Measurements from ENCODE around the gene ULBP1. TPM values are rescaled to one million over a fixed set of nuclear protein-coding genes. Genes with fewer than 3 reads are reported as not detected.
A peak's percentile ranks its signal among the peaks of the same experiment; 100 is the strongest.

ULBP1 gene
- total and polyA plus RNA-seq, 2 donors from 2014 or later = 0.47 to 0.72 TPM

DNA sequence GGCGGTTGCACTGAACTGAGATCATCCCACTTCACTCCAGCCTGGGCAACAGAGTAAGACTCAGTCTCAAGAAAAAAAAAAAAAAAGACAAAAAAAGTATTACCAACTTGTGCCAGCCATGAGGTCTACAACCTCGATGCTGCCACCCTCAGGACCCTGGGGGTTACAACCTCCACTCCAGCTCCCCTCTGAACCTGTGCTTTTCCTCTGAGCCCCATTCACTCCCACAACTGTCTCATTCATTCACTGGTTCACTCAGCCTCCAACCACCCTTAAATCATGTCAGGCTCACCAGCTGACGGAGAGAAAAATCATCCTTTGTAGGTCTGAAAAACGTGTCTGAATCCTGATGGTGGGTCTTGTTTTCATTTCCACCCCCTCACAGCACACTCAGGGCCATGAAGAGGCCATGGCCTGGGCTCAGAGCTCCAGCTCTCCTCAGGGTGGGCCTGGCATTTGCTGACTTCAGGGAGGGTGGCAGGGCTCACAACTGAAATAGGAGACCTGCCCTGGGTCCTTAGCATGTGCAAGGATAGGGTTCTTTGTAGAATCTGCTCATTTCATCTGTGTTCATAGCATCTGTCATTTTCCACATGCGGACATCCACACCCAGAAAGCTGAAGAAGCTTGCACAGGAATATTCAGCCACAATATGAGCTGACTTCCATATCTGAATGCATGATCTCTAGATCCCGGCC, 1.9 kb upstream of the ULBP1 start:
- FAIRE-seq (no peak), DNase-seq (peak in 1 of 5 donors; percentile 14)
- TF ChIP-seq, protein P1, sequence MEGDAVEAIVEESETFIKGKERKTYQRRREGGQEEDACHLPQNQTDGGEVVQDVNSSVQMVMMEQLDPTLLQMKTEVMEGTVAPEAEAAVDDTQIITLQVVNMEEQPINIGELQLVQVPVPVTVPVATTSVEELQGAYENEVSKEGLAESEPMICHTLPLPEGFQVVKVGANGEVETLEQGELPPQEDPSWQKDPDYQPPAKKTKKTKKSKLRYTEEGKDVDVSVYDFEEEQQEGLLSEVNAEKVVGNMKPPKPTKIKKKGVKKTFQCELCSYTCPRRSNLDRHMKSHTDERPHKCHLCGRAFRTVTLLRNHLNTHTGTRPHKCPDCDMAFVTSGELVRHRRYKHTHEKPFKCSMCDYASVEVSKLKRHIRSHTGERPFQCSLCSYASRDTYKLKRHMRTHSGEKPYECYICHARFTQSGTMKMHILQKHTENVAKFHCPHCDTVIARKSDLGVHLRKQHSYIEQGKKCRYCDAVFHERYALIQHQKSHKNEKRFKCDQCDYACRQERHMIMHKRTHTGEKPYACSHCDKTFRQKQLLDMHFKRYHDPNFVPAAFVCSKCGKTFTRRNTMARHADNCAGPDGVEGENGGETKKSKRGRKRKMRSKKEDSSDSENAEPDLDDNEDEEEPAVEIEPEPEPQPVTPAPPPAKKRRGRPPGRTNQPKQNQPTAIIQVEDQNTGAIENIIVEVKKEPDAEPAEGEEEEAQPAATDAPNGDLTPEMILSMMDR (IDR thresholded peaks at IDR 0.05; ENCODE audit: borderline replicate concordance, extremely low read depth, insufficient read depth) = no peak
- no peak overlapping the region for H3K27ac ChIP-seq (ENCODE audit: low read depth in 2 of 2, low read length in 2 of 2)
- no peak overlapping the region for H3K9ac ChIP-seq (ENCODE audit: low read length in 3 of 3)
- intact Hi-C loops (cut with DNase I) = no loop called here
- no peak overlapping the region for H3K4me3 ChIP-seq (ENCODE audit: low read length in 3 of 3)
- no peaks in the 10 kb centered on the region for H3K36me3 ChIP-seq (ENCODE audit: control insufficient read depth in 2 of 3, insufficient read depth in 3 of 3, low read length in 3 of 3)
- H3K9me3 ChIP-seq (ENCODE audit: control insufficient read depth in 2 of 3, insufficient read depth in 1 of 3, low read length in 3 of 3) = no peaks in the 10 kb centered on the region
- peaks cover 46% of the 10 kb centered on the region for H3K27me3 ChIP-seq (ENCODE audit: control insufficient read depth, insufficient read depth, low read length)
- H3K4me1 ChIP-seq (ENCODE audit: control insufficient read depth in 2 of 3, insufficient read depth in 2 of 3, low read depth in 1 of 3, low read length in 3 of 3) = peaks cover 0 to 20% (median 6%) of the 10 kb centered on the region in 3 donors

DNA sequence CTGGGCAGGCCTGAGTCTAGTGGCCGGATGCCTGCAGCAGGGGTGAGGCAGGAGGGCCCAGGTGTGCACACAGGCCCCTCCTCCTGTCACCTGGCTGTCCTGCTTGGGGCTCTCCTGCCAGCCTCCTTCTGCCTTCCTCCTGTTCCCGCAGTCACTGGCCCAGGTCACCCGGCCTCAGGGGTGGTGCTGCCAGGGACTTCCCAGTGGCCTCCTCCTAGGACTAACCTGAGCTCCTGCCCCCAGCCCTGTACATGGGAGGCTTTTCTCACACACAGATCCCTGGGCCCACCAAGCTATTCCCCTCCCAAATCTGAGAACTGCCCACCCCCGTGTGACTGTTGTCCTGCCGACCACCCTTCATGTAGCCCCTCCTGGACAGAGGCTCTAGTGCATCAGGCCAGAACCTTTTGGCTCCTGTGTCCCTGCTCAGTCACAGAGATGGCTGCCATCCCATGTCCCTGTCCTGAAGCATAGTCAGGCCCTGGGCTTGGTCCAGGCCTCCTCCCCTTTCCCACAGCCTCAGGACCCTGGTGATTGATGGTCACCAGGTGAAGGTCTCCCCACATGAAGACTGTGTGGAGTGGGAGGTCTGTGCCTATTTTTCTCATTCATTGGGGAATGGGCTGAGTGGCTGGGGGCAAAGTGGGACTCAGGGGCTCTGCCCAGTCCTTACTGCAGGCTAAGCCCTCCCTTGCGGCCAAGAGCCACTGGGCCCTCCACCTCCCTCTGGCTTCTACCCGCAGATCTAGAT, 1.1 kb upstream of the ULBP1 start:
- peak in 1 of 5 donors; percentile 6 for DNase-seq
- H3K9ac ChIP-seq (ENCODE audit: low read length in 3 of 3) = peak overlapping the region in 1 of 3 donors; percentile 19
- H3K4me3 ChIP-seq (ENCODE audit: low read length in 3 of 3) = peak overlapping the region in 1 of 3 donors; percentile 59
- no peaks in the 10 kb centered on the region for H3K36me3 ChIP-seq (ENCODE audit: control insufficient read depth in 2 of 3, insufficient read depth in 3 of 3, low read length in 3 of 3)
- TF ChIP-seq, protein P1 (IDR thresholded peaks at IDR 0.05; ENCODE audit: borderline replicate concordance, extremely low read depth, insufficient read depth) = no peak
- FAIRE-seq = no peak
- H3K27ac ChIP-seq (ENCODE audit: low read depth in 2 of 2, low read length in 2 of 2) = no peak overlapping the region
- peaks cover 0 to 20% (median 6%) of the 10 kb centered on the region in 3 donors for H3K4me1 ChIP-seq (ENCODE audit: control insufficient read depth in 2 of 3, insufficient read depth in 2 of 3, low read depth in 1 of 3, low read length in 3 of 3)
- H3K9me3 ChIP-seq (ENCODE audit: control insufficient read depth in 2 of 3, insufficient read depth in 1 of 3, low read length in 3 of 3) = no peaks in the 10 kb centered on the region
- intact Hi-C loops (cut with DNase I) = no loop called here
- peaks cover 43% of the 10 kb centered on the region for H3K27me3 ChIP-seq (ENCODE audit: control insufficient read depth, insufficient read depth, low read length)

DNA sequence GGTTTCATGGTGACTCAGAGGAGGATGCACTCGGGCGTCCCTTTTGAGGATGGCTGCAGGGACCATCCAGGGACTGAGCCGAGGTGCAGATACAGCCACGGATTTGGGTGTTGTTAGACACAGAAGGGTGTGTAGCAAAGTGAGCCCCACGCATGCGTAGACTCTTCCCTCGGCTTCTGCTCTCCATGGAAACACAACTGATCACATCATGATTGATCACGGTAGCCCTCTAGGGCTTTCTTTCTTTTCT, 606 bp upstream of the ULBP1 start:
- peak in 2 of 5 donors; percentile 9 to 61 for DNase-seq
- no peak for FAIRE-seq
- peak overlapping the region; percentile 33 to 59 (median 42) for H3K4me3 ChIP-seq (ENCODE audit: low read length in 3 of 3)
- no peaks in the 10 kb centered on the region for H3K9me3 ChIP-seq (ENCODE audit: control insufficient read depth in 2 of 3, insufficient read depth in 1 of 3, low read length in 3 of 3)
- H3K9ac ChIP-seq (ENCODE audit: low read length in 3 of 3) = peak overlapping the region in 1 of 3 donors; percentile 19
- TF ChIP-seq, protein P1 (IDR thresholded peaks at IDR 0.05; ENCODE audit: borderline replicate concordance, extremely low read depth, insufficient read depth) = no peak
- no peaks in the 10 kb centered on the region for H3K36me3 ChIP-seq (ENCODE audit: control insufficient read depth in 2 of 3, insufficient read depth in 3 of 3, low read length in 3 of 3)
- no peak overlapping the region for H3K27ac ChIP-seq (ENCODE audit: low read depth in 2 of 2, low read length in 2 of 2)
- peaks cover 0 to 20% (median 6%) of the 10 kb centered on the region in 3 donors for H3K4me1 ChIP-seq (ENCODE audit: control insufficient read depth in 2 of 3, insufficient read depth in 2 of 3, low read depth in 1 of 3, low read length in 3 of 3)
- H3K27me3 ChIP-seq (ENCODE audit: control insufficient read depth, insufficient read depth, low read length) = peaks cover 41% of the 10 kb centered on the region
- intact Hi-C loops (cut with DNase I) = no loop called here
